ENCODE results near the gene ADAMTSL4.

Gene ADAMTSL4

DNA sequence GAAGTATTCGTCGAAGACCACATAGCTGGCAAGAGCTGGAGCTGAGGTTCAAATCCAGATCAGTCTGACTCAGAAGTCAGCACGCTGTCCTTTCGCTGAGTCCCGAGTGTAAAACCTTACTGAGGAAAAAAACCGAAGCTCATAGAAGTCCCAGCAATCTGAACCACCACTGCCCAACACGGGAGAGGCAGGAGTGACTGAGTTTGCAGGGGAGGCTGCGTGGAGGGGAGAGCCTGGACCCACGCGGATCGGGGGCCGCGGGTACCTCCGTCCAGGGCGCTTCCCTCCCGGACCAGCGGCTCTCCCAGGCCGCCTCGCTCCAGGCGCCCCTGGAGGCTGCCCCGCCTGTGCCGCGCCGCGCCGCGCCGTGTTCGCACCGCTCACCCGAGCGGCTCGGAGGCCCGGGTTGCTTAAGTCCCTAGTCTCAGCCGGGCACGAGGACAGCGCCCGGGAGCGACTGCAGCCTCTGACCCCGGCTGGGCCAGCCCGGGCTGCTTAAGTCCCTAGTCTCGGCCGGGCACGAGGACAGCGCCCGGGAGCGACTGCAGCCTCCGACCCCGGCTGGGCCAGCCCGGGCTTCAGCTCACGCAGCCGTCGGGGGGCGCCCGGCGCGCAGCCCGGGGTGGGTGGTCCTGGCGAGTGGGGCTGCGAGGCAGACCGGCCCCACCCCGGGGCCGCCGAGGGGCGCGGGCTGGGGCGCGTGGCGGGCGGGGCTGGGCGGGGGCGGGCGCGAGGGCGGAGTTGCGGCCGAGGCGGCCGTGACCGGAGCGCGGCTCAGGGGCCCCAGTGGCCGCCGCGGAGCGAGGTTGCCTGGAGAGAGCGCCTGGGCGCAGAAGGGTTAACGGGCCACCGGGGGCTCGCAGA is at the start of gene ADAMTSL4:
Gene ADAMTSL4, plus strand, starts transcription at position 777 of the 864 bp plus-strand sequence. CDS start 2,881 bp downstream, outside the sequence.
- DNase-seq = no peak

- no peak for DNase-seq
These were observed 43.8 kb upstream of the ADAMTSL4 start for GRCh38 chr1:150505431-150505830.

GRCh38 chr1:150507912-150508864 is 41.0 kb upstream of the ADAMTSL4 start, which contains the start of gene ECM1:
ECM1 (plus strand) TSS chr1:150508109; CDS start chr1:150508210, 101 bp downstream.
- DNase-seq = no peak

GRCh38 chr1:150508982-150509381 is 40.2 kb upstream of the ADAMTSL4 start:
- no peak for DNase-seq

GRCh38 chr1:150511551-150511950 is 37.7 kb upstream of the ADAMTSL4 start:
- peak in 1 of 2 experiments; percentile 15 for DNase-seq

DNA sequence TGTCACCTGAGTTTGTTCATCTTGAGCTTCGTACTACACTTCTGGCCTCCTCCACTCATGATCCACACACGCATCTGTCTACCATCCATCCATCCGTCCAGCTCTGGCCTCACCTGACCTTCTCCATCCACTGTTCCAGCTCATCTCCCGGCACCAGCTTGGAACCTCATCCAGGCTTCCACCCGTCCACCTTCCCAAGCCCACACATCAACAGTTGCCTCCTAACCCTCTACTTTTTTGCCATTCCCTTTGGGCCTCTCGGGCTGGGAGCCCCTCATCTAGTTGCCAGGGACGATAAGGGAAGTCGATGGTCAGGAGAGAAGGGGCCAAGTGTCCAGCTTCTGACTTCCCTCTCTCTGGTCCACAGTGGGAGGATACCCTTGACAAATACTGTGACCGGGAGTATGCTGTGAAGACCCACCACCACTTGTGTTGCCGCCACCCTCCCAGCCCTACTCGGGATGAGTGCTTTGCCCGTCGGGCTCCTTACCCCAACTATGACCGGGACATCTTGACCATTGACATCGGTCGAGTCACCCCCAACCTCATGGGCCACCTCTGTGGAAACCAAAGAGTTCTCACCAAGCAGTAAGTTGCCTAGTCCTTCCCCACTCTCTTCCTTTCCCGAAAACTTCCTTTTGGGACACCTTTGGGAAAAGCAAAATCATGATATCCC is 37.1 kb upstream of the ADAMTSL4 start:
- DNase-seq = no peak

GRCh38 chr1:150512846-150513245 is 36.4 kb upstream of the ADAMTSL4 start:
- no peak for DNase-seq

- DNase-seq = no peak
These were observed 35.8 kb upstream of the ADAMTSL4 start for GRCh38 chr1:150513351-150513791.

- no peak for DNase-seq
These were observed 34.9 kb upstream of the ADAMTSL4 start for GRCh38 chr1:150514260-150514659.

- DNase-seq = no peak
These were observed 34.3 kb upstream of the ADAMTSL4 start for GRCh38 chr1:150514913-150515327.

GRCh38 chr1:150515328-150516049 is 33.7 kb upstream of the ADAMTSL4 start, which contains the start of gene FALEC:
FALEC (plus strand) TSS chr1:150515752.
- peak; percentile 93 to 99 for DNase-seq

DNA sequence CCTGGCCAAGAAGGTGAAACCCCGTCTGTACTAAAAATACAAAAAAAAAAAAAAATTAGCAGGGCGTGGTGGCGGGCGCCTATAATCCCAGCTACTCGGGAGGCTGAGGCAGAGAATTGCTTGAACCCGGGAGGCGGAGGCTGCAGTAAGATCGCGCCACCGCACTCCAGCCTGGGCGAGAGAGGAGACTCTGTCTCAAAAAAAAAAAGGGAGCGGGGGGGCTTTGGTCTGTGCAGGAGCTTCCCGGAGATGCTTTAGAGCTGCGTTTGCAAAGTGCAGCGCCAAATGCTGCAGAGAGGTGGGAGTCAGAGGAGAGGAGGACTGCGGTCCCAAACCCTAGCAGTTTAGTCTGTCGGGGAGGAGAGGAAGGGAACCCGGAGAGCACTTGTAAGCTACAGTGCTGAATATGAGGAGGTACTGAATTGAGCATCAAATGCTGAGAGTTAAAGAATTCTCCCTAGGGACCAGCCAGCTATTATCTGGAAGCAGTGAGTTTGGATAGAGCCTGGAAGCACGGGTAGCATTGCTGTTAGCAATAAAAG is 33.1 kb upstream of the ADAMTSL4 start:
- DNase-seq = peak in 1 of 2 experiments; percentile 22

GRCh38 chr1:150516616-150517015 is 32.6 kb upstream of the ADAMTSL4 start:
- DNase-seq = no peak

DNA sequence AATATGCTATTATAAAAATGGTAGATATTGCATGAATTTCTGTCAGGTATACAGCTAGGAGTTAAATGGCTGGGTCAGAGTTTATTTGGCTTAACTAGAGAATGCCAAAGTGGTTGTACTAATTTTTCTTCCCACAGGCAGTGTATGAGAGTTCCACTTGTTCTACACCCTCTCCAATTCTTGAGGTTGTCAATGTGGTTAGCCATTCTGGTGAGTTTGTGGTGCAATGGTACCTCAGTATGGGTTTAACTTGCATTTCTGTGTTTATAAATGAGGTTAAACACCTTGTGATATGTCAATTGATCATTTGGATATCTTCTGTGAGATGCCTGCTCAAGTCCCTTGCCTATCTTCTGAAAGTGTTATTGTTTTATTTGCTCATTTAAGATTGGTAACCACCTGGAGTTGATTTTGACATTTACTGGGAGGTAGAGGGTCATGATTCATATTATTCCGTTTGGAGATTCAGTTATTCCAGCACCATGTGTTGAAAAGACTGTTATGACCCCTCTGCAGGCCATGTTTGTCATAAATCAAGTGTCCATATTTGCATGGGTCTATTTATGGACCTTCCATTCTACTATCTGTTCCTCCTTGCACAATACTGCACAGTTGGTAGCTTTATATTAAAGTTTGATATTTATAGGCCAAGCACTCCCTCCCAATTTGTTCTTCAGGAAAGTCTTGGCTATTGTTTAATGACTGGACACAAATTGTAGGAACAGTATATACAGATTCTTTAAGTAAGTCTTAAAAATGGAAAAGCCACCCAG is 27.8 kb upstream of the ADAMTSL4 start:
- no peak for DNase-seq

- no peak for DNase-seq
These were observed 23.9 kb upstream of the ADAMTSL4 start for GRCh38 chr1:150525348-150525747.

DNA sequence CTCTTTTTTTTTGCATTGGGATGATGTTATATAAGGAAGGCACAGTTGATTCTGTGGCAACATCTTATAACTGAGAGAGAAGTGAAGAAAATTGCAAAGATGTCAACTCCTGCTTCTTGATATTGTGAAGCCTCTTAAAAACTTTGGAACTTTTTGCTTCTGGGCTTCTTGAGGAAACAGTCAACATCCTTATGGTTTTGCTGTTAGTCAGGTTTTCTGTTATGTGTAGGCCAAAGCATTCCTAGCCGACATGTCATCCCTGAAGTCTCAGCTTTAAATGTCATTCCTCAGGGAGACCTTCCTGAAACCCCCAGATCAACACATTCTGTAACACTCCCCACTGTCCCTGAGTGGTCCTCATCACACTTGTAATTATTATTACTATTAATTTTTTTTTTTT is 21.0 kb upstream of the ADAMTSL4 start:
- DNase-seq = no peak

DNA sequence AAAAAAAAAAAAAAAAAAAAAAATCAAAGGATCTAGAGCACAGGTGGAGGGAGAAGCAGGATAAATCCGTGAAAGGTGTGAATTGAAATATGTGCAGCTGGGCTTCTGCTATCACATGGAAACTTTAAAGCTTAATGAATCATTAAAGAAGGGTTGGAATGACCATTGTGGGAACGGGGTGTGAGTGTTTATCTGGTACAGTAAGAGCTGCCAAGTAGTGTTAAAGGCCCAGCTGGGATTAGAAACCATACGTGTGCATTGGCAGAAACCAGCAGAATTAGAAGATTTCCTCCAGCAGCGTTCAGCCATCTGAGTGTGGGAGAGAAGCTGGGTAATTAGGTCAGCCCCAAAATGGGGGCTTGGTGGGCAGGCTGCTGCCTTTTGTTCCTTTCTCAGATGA is 20.2 kb upstream of the ADAMTSL4 start:
- peak in 1 of 2 experiments; percentile 45 for DNase-seq

GRCh38 chr1:150530491-150531159 is 18.6 kb upstream of the ADAMTSL4 start:
- no peak for DNase-seq

DNA sequence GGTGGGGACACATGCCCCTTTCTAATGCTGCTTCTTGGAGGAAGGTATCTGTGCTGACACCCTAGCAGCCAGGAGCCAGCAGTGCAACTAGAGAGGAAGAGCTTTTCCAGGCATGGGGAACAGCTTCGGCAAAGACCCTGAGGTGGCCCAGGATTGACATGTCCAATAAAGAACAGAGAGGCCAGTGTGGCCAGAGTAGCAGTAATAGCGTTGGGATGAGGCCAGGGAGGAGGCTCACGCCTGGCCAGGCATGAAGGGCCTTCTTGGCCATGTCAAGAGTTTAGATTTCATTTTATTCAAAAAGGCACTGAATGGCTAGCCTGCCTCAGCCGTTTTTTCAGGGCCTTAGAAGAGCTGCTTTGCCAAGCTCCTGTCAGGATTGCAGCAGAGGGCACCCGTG is 16.3 kb upstream of the ADAMTSL4 start:
- DNase-seq = no peak

- DNase-seq = no peak
These were observed 15.2 kb upstream of the ADAMTSL4 start for GRCh38 chr1:150534002-150534401.

Measured in NCI-H446 (cell line).